GM19240 (cell line): Measurements from ENCODE around the gene EPS8L3.
"Not testable (repeated sequence)": the region's sequence is repeated elsewhere in the genome, so short reads cannot be mapped to it uniquely, and the experiment has no call there.

Source experiments
- DNase-seq: peaks from one replicate; pipeline ENCODE4 v3.0.0; 2011; ENCODE audit warnings: low spot score; ENCODE audit not compliant: insufficient read length

Gene EPS8L3

GRCh38 chr1:109780982-109781381 lies 17.3 kb upstream of the EPS8L3 start:
- no peak for DNase-seq

DNA sequence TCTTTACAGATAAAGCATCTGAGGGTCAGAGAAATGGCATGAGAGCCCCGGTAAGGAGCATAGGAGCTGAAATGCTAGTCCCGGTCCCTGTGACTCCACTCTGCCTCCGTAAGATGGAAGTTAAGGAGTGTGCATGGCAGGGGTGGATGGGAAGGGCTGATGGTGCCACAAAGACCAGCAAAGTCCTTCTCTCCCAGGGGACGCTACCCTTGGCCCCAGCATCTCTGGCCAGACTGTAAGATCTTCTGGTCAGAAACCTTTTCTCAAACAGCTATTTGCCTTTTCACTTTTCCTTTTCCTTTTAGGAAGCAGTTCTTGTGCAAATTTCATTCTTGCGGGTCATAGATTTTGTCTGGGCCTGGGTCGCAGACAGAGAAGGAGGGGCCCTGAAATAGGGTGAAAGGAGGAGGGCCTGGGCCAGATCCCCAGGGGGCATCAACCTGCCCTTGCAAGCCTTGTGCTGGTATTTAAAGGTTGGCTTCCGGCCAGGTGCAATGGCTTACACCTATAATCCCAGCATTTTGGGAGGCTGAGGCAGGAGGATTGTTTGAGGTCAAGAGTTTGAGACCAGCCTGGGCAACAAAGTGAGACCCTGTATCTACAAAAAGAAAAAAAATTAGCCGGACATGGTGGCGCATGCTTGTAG lies 14.4 kb upstream of the EPS8L3 start:
- DNase-seq: no peak

- no peak for DNase-seq
Measured at GRCh38 chr1:109777436-109777835, 13.7 kb upstream of the EPS8L3 start.

- DNase-seq: peak; percentile 81
Measured at GRCh38 chr1:109776911-109777310, 13.2 kb upstream of the EPS8L3 start.

GRCh38 chr1:109776206-109776835 lies 12.6 kb upstream of the EPS8L3 start:
- DNase-seq: no peak

- DNase-seq: no peak
Measured at GRCh38 chr1:109775398-109775797, 11.7 kb upstream of the EPS8L3 start.

DNA sequence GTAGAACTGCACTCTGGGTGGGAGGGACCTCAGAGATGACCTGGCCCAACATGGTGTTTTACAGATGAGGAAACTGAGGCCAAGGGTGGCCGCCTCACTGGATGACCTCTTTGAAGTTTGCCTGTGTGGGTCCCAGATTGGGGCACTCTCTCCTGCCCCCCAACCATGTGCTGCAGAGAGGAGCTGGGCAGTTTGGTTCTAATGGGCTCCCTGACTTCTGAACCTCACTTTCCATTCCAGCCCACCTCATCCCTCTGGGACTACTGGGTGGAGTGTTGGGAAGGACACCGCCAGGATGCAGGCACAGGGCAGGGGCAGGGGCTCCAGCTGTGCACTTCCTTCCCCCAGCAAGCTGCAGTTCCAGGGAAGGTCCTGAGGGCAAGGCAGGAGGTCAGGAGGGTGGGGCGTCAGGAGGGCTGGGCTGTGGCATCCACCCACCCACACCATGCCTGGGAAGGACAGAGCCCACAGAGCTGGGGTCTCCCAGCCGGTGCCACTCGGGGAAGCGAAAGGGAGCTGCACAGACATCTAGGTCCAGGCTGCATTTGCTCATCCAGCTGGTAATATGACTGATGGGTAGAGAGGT lies 10.3 kb upstream of the EPS8L3 start:
- DNase-seq: no peak

- peak; percentile 64 for DNase-seq
Measured at GRCh38 chr1:109773203-109773899, 9.6 kb upstream of the EPS8L3 start.

- no peak for DNase-seq
Measured at GRCh38 chr1:109772658-109773202, 9.0 kb upstream of the EPS8L3 start.

GRCh38 chr1:109771712-109772657 lies 8.3 kb upstream of the EPS8L3 start:
- no peak for DNase-seq

DNA sequence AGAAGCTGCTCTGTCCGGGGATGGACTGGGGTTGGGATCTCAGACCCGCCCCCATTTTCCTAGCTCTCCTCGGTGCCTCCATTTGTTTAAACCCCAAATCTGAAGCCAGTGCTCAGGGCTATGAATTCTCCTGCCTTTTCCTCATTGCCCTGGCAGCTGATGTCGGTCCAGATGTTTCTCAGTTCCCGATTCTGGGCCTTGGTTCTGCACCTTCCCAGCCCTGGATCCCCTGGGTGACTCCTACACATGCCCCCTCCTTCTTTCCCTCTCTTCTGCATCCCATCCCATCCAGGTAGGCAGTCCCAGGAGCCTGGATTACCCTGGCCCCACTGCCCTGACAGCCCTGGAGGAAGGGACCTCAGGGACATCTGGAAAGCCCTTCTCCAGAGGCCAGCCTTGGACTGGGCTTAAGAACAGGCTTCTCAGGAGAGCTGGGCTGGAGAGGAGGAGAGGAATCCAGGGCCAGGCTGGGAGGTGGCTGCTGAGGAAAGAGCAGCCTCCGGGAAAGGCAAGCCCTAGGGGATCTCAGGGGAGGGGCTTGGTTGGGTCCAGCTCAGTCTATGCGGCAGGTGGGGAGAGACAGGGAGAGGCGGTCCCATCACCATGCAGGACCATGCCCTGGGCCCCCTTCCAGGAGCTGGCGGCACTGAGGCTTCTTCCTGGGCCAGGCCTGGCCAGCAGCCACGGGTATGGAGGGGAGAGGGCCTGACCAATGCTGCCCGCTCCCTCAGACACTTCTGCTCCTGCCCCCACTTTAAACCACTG lies 6.8 kb upstream of the EPS8L3 start:
- no peak for DNase-seq

GRCh38 chr1:109769330-109770078 lies 5.8 kb upstream of the EPS8L3 start:
- no peak for DNase-seq

GRCh38 chr1:109768820-109769219 lies 5.1 kb upstream of the EPS8L3 start:
- DNase-seq: no peak

DNA sequence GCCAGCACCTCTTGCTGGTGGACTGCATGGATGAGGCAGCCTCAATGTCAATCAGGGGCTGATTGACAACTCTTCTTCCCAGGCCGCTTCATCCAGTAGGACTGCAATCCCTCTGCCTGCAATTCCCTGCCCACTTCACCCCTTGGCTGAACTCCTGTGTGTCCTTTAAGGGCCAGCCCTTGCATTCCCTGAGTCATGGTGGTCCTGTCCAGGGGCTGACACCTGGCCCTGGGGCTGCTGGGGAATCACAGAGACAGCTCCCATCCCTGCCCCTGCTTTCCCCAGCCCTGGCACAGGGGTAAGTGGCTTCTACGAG lies 4.6 kb upstream of the EPS8L3 start:
- no peak for DNase-seq

- DNase-seq: no peak
Measured at GRCh38 chr1:109767637-109768334, 4.1 kb upstream of the EPS8L3 start.

DNA sequence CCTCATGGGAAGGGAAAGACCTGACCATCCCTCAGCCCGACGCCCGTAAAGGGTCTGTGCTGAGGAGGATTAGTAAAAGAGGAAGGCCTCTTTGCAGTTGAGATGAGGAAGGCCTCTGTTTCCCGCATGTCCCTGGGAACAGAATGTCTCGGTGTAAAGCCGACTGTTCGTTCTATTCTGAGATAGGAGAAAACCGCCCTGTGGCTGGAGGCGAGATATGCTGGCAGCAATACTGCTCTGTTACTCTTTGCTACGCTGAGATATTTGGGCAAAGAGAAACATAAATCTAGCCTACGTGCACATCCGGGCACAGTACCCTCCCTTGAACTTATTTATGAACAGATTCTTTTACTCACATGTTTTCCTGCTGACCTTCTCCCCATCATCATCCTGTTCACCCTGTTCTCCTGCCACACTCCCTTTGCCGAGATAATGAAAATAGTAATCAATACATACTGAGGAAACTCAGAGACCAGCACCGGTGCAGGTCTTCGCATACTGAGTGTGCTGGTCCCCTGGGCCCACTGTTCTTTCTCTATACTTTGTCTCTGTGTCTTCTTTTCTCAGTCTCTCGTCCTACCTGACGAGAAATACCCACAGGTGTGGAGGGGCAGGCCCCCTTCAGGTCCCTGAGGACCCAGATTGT lies 3.4 kb upstream of the EPS8L3 start:
- DNase-seq: not testable (repeated sequence)

- DNase-seq: no peak
Measured at GRCh38 chr1:109765896-109766615, 2.3 kb upstream of the EPS8L3 start.

- no peak for DNase-seq
Measured at GRCh38 chr1:109765483-109765815, 1.7 kb upstream of the EPS8L3 start.
